IMR-90 (cell line): ENCODE measurements around the gene NAV2. TPM values are rescaled to one million over a fixed set of nuclear protein-coding genes. Genes with fewer than 3 reads are reported as not detected.

ENCODE experiments used
- ATAC-seq: fragments of 200-7000 bp; cut with Tn5 transposase; 2 replicates; pipeline ENCODE4 v1.9.1; 2020; ENCODE audit warnings: low read depth, mild to moderate bottlenecking, moderate library complexity
- BruUV-seq: library from RNA; stranded (reverse); fragments of 400-500 nt; replicated peaks from 2 replicates; lab custom pipeline; 2021; lab: Mats Ljungman, UMichigan
- CTCF ChIA-PET: fragments of 300-600 bp; formaldehyde crosslinking; extraction: SDS; loops from one replicate; lab custom pipeline; 2021; ENCODE audit warnings: antibody characterized with exemption; lab: Yijun Ruan, JAX
- POLR2A ChIA-PET: fragments of 300-600 bp; sonication (Branson Sonifier 250); formaldehyde crosslinking; loops from one replicate; lab custom pipeline; 2022; ENCODE audit warnings: antibody characterized with exemption; ENCODE audit not compliant: unreplicated experiment; lab: Charles Lee
- DNase-seq: peaks from one replicate; pipeline ENCODE4 v3.0.0; 2013
- H2AFZ ChIP-seq: replicated peaks from 2 replicates; pipeline ENCODE3; 2013; ENCODE audit warnings: low read length, mild to moderate bottlenecking; ENCODE audit not compliant: poor library complexity
- H2AK5ac ChIP-seq: 2 replicates; pipeline ENCODE4 v1.6.1; 2013; ENCODE audit warnings: low read depth, low read length, inconsistent platforms
- H2AK9ac ChIP-seq: replicated peaks from 2 replicates; pipeline ENCODE3; 2013; ENCODE audit warnings: mild to moderate bottlenecking, low read depth, low read length, moderate library complexity; ENCODE audit not compliant: poor library complexity
- H2BK120ac ChIP-seq: 2 replicates; pipeline ENCODE4 v1.6.1; 2013; ENCODE audit warnings: low read depth, low read length, inconsistent platforms
- H2BK15ac ChIP-seq: 3 replicates; pipeline ENCODE4 v1.6.1; 2013; ENCODE audit warnings: low read depth, low read length, inconsistent platforms
- H2BK20ac ChIP-seq: 2 replicates; pipeline ENCODE4 v1.6.1; 2013; ENCODE audit warnings: low read depth, mild to moderate bottlenecking, inconsistent platforms, low read length, moderate library complexity
- H2BK5ac ChIP-seq: 2 replicates; pipeline ENCODE4 v1.6.1; 2013; ENCODE audit warnings: mild to moderate bottlenecking, low read depth, low read length, inconsistent platforms; ENCODE audit not compliant: poor library complexity, severe bottlenecking
- H3K14ac ChIP-seq: replicated peaks from 2 replicates; pipeline ENCODE4 v1.6.1; 2013; ENCODE audit warnings: low read depth, low read length, inconsistent platforms
- H3K18ac ChIP-seq: 2 replicates; pipeline ENCODE4 v1.6.1; 2013; ENCODE audit warnings: low read depth, low read length, control low read depth
- H3K23ac ChIP-seq: 2 replicates; pipeline ENCODE4 v1.6.1; 2013; ENCODE audit warnings: low read depth, low read length, inconsistent platforms
- H3K27ac ChIP-seq: 2 replicates; pipeline ENCODE4 v1.5.1; 2013; ENCODE audit warnings: mild to moderate bottlenecking, control low read depth, low read length; ENCODE audit not compliant: insufficient read depth
- H3K27me3 ChIP-seq: 2 replicates; pipeline ENCODE4 v1.6.1; 2013; ENCODE audit warnings: low read length; ENCODE audit not compliant: control insufficient read depth, insufficient read depth
- H3K36me3 ChIP-seq: 2 replicates; pipeline ENCODE4 v1.6.1; 2013; ENCODE audit warnings: low read length, mixed read lengths; ENCODE audit not compliant: control insufficient read depth, insufficient read depth
- H3K4ac ChIP-seq: 2 replicates; pipeline ENCODE4 v1.6.1; 2013; ENCODE audit warnings: low read depth, low read length, inconsistent platforms
- H3K4me1 ChIP-seq: 2 replicates; pipeline ENCODE4 v1.6.1; 2013; ENCODE audit warnings: low read length, mixed read lengths; ENCODE audit not compliant: control insufficient read depth, insufficient read depth
- H3K4me2 ChIP-seq: 2 replicates; pipeline ENCODE4 v1.6.1; 2013; ENCODE audit warnings: low read depth, mild to moderate bottlenecking, control low read depth, low read length, moderate library complexity
- H3K4me3 ChIP-seq: 2 replicates; pipeline ENCODE4 v1.5.1; 2013; ENCODE audit warnings: low read depth, mild to moderate bottlenecking, control low read depth, low read length, moderate library complexity; ENCODE audit not compliant: insufficient read depth
- H3K56ac ChIP-seq: 2 replicates; pipeline ENCODE4 v1.6.1; 2013; ENCODE audit warnings: low read length, inconsistent platforms; ENCODE audit not compliant: insufficient read depth; ENCODE audit errors: extremely low read depth
- H3K79me1 ChIP-seq, 2 experiments: 2 replicates each; pipeline ENCODE4 v1.6.1; 2013; ENCODE audit warnings: low read length in 2 of 2, inconsistent platforms in 1 of 2, low read depth in 1 of 2
- H3K9ac ChIP-seq: 2 replicates; pipeline ENCODE4 v1.6.1; 2013; ENCODE audit warnings: low read depth, low read length, control low read depth
- H3K9me1 ChIP-seq: 2 replicates; pipeline ENCODE4 v1.6.1; 2013; ENCODE audit warnings: low read length, inconsistent platforms; ENCODE audit not compliant: insufficient read depth
- H3K9me3 ChIP-seq: 2 replicates; pipeline ENCODE4 v1.6.1; 2013; ENCODE audit warnings: low read length; ENCODE audit not compliant: control insufficient read depth, insufficient read depth
- H4K20me1 ChIP-seq: 2 replicates; pipeline ENCODE4 v1.6.1; 2013; ENCODE audit warnings: low read length, inconsistent platforms; ENCODE audit not compliant: insufficient read depth
- H4K5ac ChIP-seq: 2 replicates; pipeline ENCODE4 v1.6.1; 2013; ENCODE audit warnings: mild to moderate bottlenecking, low read depth, low read length, control low read depth
- H4K8ac ChIP-seq, 2 experiments: 2 replicates each; pipeline ENCODE4 v1.6.1; 2013; ENCODE audit warnings: low read depth in 2 of 2, low read length in 2 of 2, control low read depth in 1 of 2, inconsistent platforms in 1 of 2
- H4K91ac ChIP-seq: 2 replicates; pipeline ENCODE4 v1.6.1; 2013; ENCODE audit warnings: low read depth, low read length, inconsistent platforms; ENCODE audit not compliant: insufficient read depth
- BHLHE40 ChIP-seq: fragments of 150-350 bp; IDR thresholded peaks from 2 replicates; pipeline ENCODE4 v1.6.1; 2016; ENCODE audit warnings: mild to moderate bottlenecking, low read depth, low read length
- CTCF ChIP-seq: conservative IDR thresholded peaks from 2 replicates; pipeline ENCODE4 v1.5.1; 2012; ENCODE audit warnings: mild to moderate bottlenecking, low read depth, low read length, improper control_type of control experiment
- RCOR1 ChIP-seq: IDR thresholded peaks from 2 replicates; pipeline ENCODE4 v1.6.1; 2012; ENCODE audit warnings: mild to moderate bottlenecking, low read length, improper control_type of control experiment; ENCODE audit not compliant: insufficient replicate concordance
- SMC3 ChIP-seq: fragments of 150-350 bp; IDR thresholded peaks from 2 replicates; pipeline ENCODE4 v1.6.1; 2016; ENCODE audit warnings: low read depth, mild to moderate bottlenecking, antibody characterized with exemption, low read length, moderate library complexity
- WGBS, 2 experiments: methylation state at CpG; one replicate each; pipeline versions ENCODE4 v1.1.5 to v1.1.7; 2013; ENCODE audit warnings: missing lambda C conversion rate in 2 of 2; ENCODE audit not compliant: insufficient read length in 1 of 2; ENCODE audit errors: extremely low coverage in 2 of 2; 5-methylcytosine and 5-hydroxymethylcytosine counted together
- dilution Hi-C: fragments of 300-500 bp; cut with HindIII; formaldehyde crosslinking; loops from one replicate; pipeline ENCODE4 v1.14.3; 2018; ENCODE audit warnings: low sequenced_read_pairs; ENCODE audit not compliant: unreplicated experiment
- in situ Hi-C: fragments of 300-500 bp; cut with MboI; formaldehyde crosslinking; loops from 3 replicates; pipeline ENCODE4 v1.14.3; 2019; ENCODE audit warnings: low sequenced_read_pairs, inconsistent platforms, mixed read lengths
- intact Hi-C: fragments of 100-400 bp; cut with micrococcal nuclease; formaldehyde crosslinking; loops from 2 replicates; pipeline ENCODE4 v1.10.0; 2022
- polyA plus RNA-seq, 3 experiments: library from polyadenylated mRNA; depleted of rRNA; stranded (reverse); fragments of >200 nt; gene quantifications; 2 replicates each; pipeline ENCODE4 v1.2.3, GENCODE V29; 2012; ENCODE audit warnings: low replicate concordance in 1 of 3
- total RNA-seq: library from RNA; depleted of rRNA; stranded (reverse); fragments of >200 nt; gene quantifications from 2 replicates; pipeline ENCODE4 v1.2.3, GENCODE V29; 2012
- TF ChIP-seq, protein P1 (sequence below): fragments of 150-350 bp; IDR thresholded peaks from 2 replicates; pipeline ENCODE4 v1.6.1; 2017; ENCODE audit warnings: mild to moderate bottlenecking, antibody characterized with exemption, low read length, low read depth

The NAV2 gene
- total and polyA plus RNA-seq, 2 of the 4 experiments (the other 2 are of a cell fraction), result 4.5 to 12.6 TPM

GRCh38 chr11:20131788-20132666, 419.4 kb downstream of the NAV2 start (continued):
- TF ChIP-seq SMC3 (peak; percentile 72), BHLHE40 (no peak), RCOR1 (no peak)

DNA sequence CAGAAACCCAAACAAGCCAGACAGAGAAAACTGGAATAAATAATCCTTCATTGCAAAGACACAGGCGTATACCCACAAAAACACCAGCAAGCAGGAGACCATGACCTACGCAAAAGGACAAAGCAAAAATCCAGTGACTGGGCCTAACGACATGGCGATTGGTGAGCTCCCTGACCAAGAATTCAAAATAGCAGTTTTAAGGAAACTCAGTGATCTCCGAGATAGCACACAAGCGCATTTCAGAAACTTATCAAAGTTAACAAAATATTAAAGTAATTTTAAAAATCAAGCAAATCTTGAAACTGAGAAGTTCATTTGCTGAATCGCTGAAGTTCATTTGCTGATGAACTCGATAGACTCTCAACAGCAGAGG, 420.0 kb downstream of the NAV2 start:
- H3K4me2 ChIP-seq, result no peak overlapping the region
- no peak overlapping the region for H2BK5ac ChIP-seq
- no peak overlapping the region for H3K4ac ChIP-seq
- ChIA-PET POLR2A (no interaction called here), CTCF (interaction anchor here (0.6 to 3.0 kb wide), 16 partner anchors 10 to 573 kb away, joined by 3 to 23 read pairs (median 3); no protein-coding TSS in a partner anchor)
- no peaks in the 10 kb centered on the region for H3K79me1 ChIP-seq
- no peak overlapping the region for H3K56ac ChIP-seq
- no peak overlapping the region for H4K91ac ChIP-seq
- no peak overlapping the region for H2AK5ac ChIP-seq
- no peak overlapping the region for H4K5ac ChIP-seq
- no peaks in the 10 kb centered on the region for H3K9me1 ChIP-seq
- BruUV-seq, result no TSS peak
- no peaks in the 10 kb centered on the region for H4K20me1 ChIP-seq
- no peak overlapping the region for H2AK9ac ChIP-seq
- H2BK15ac ChIP-seq, result no peak overlapping the region
- no peak overlapping the region for H3K23ac ChIP-seq
- DNase-seq (no peak), ATAC-seq (no peak)
- H4K8ac ChIP-seq, result no peak overlapping the region
- no peaks in the 10 kb centered on the region for H3K36me3 ChIP-seq
- H2BK20ac ChIP-seq, result no peak overlapping the region
- dilution Hi-C loops (no loop called here), intact Hi-C loops (loop anchor here (1.0 to 10.0 kb wide), 6 partner anchors 181 to 575 kb away; no protein-coding TSS in a partner anchor), in situ Hi-C loops (loop anchor here (5.0 to 25.0 kb wide), 2 partner anchors 565 to 820 kb away; no protein-coding TSS in a partner anchor)
- H3K9me3 ChIP-seq, result no peaks in the 10 kb centered on the region
- H2AFZ ChIP-seq, result no peak overlapping the region
- TF ChIP-seq, protein P1, sequence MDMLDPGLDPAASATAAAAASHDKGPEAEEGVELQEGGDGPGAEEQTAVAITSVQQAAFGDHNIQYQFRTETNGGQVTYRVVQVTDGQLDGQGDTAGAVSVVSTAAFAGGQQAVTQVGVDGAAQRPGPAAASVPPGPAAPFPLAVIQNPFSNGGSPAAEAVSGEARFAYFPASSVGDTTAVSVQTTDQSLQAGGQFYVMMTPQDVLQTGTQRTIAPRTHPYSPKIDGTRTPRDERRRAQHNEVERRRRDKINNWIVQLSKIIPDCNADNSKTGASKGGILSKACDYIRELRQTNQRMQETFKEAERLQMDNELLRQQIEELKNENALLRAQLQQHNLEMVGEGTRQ, result no peak
- TF ChIP-seq BHLHE40 (no peak), CTCF (no peak)
- no peak overlapping the region for H3K9ac ChIP-seq
- H3K27ac ChIP-seq, result no peak overlapping the region
- H3K4me1 ChIP-seq, result no peaks in the 10 kb centered on the region
- WGBS, 2 experiments, result no CpG with 5 or more reads among the region's 8 CpGs
- H2BK120ac ChIP-seq, result no peak overlapping the region
- no peak overlapping the region for H3K14ac ChIP-seq
- H3K4me3 ChIP-seq, result no peak overlapping the region
- no peak overlapping the region for H3K18ac ChIP-seq
- peaks cover 2% of the 10 kb centered on the region for H3K27me3 ChIP-seq
